K562 (cell line): Measurements from ENCODE around the gene PPIL4. TPM values are rescaled to one million over a fixed set of nuclear protein-coding genes. Genes with fewer than 3 reads are reported as not detected.

Experiments
- BDP1 ChIP-seq: IDR thresholded peaks from 3 replicates; pipeline ENCODE4 v1.6.1; 2011; ENCODE audit not compliant: insufficient read length, insufficient read depth
- CBX5 ChIP-seq: IDR thresholded peaks from 2 replicates; pipeline ENCODE4 v1.6.1; 2014; ENCODE audit warnings: low read depth, borderline replicate concordance
- E2F3 ChIP-seq: fragments of 250-450 bp; sonication (Bioruptor Pico); IDR thresholded peaks from 2 replicates; pipeline ENCODE4 v1.4.0; 2020; ENCODE audit warnings: mild to moderate bottlenecking
- ETS1 ChIP-seq: conservative IDR thresholded peaks from 2 replicates; pipeline ENCODE4 v1.6.1; 2011; ENCODE audit warnings: low read depth, mild to moderate bottlenecking, low read length; ENCODE audit not compliant: control insufficient read depth
- HNRNPH1 ChIP-seq: fragments of 200-400 bp; formaldehyde crosslinking; optimal IDR thresholded peaks from 2 replicates; pipeline ENCODE3; 2017; ENCODE audit warnings: low read depth, mild to moderate bottlenecking, low read length, moderate library complexity
- HNRNPK ChIP-seq: fragments of 200-400 bp; formaldehyde crosslinking; IDR thresholded peaks from one replicate; pipeline ENCODE4 v1.6.1; 2018; ENCODE audit warnings: mild to moderate bottlenecking, low read depth, low read length; ENCODE audit not compliant: poor library complexity, severe bottlenecking
- NCOA6 ChIP-seq: fragments of 450-650 bp; IDR thresholded peaks from 2 replicates; pipeline ENCODE4 v1.6.1; 2017; ENCODE audit warnings: mild to moderate bottlenecking
- SLC30A9 ChIP-seq: fragments of 250-450 bp; sonication (Bioruptor Pico); IDR thresholded peaks from 2 replicates; pipeline ENCODE4 v1.8.0; 2022; ENCODE audit warnings: mild to moderate bottlenecking, moderate library complexity
- SRSF9 ChIP-seq: fragments of 200-400 bp; formaldehyde crosslinking; IDR thresholded peaks from 2 replicates; pipeline ENCODE4 v1.6.1; 2017; ENCODE audit warnings: low read depth, low read length, borderline replicate concordance
- TEAD1 ChIP-seq, 2 experiments: fragments of 450-650 bp in 1 of 2; sonication (generic) in 1 of 2; formaldehyde crosslinking; IDR thresholded peaks; 2 replicates each; pipeline versions ENCODE4 v1.4.0 to v1.8.0; 2020 to 2022; ENCODE audit warnings: mild to moderate bottlenecking in 2 of 2, missing genetic modification reagents in 1 of 2
- WHSC1 ChIP-seq: IDR thresholded peaks from one replicate; pipeline ENCODE4 v1.6.1; 2012; ENCODE audit warnings: low read length, control low read depth, inconsistent platforms
- ZNF232 ChIP-seq: sonication (generic); formaldehyde crosslinking; IDR thresholded peaks from 2 replicates; pipeline ENCODE4 v1.8.0; 2022; ENCODE audit warnings: mild to moderate bottlenecking, missing genetic modification reagents
- ZNF778 ChIP-seq: fragments of 450-650 bp; formaldehyde crosslinking; IDR thresholded peaks from 2 replicates; pipeline ENCODE4 v1.4.0; 2020; ENCODE audit warnings: mild to moderate bottlenecking, moderate library complexity
- polyA plus RNA-seq, 8 experiments: library from polyadenylated mRNA; depleted of rRNA in 4 of 8; stranded (reverse) in 5 of 8; unstranded in 3 of 8; fragments of >200 nt; fragmentation: Nextera tagmentation in 2 of 8; fragmentation: Illumina TruSeq in 1 of 8; extraction: Ambion mirVana in 2 of 8; extraction: Trizol in 1 of 8; gene quantifications; 2 replicates each; pipeline versions ENCODE4 v1.2.1 to v1.2.3, GENCODE V29; 2011 to 2014; ENCODE audit warnings: inconsistent platforms in 1 of 8, missing spikeins in 1 of 8
- total RNA-seq, 7 experiments: library from RNA; depleted of rRNA in 6 of 7; stranded (reverse); fragments of >200 nt in 6 of 7; fragmentation: Illumina TruSeq in 2 of 7; extraction: Trizol in 2 of 7; gene quantifications; 2 replicates each; pipeline versions ENCODE4 v1.2.1 to v1.2.3, GENCODE V29; 2011 to 2021; ENCODE audit warnings: low replicate concordance in 1 of 7
- TF ChIP-seq, protein P1 (sequence below): fragments of 250-450 bp; sonication (Bioruptor Pico); IDR thresholded peaks from 2 replicates; pipeline ENCODE4 v1.4.0; 2020; ENCODE audit warnings: mild to moderate bottlenecking

PPIL4 gene
- total and polyA plus RNA-seq, 9 of the 15 experiments (the other 6 are each of a cell fraction or from before 2014, with no cell fraction given): 14.5 to 55.2 (median 45.9) TPM

GRCh38 chr6:149545754-149546471 is at the start of gene PPIL4 (continued):
- TF ChIP-seq ZNF778 (CRISPR knock-in tag) (no peak), SRSF9 (no peak), ZNF232 (CRISPR knock-in tag) (no peak), ETS1 (peak; percentile 98), WHSC1 (no peak), BDP1 (no peak), HNRNPH1 (no peak), SLC30A9 (CRISPR knock-in tag) (no peak), NCOA6 (peak; percentile 68; the same call in 1 of the 2 replicates), CBX5 (0 out of 2 replicates have a peak, but pooled peaks have one; percentile 26), HNRNPK (peak; percentile 79), TEAD1 (CRISPR knock-in tag; IDR thresholded peaks at IDR 0.05) (no peak; a peak in 1 of 4 replicates), E2F3 (CRISPR knock-in tag) (no peak)
- TF ChIP-seq, protein P1, sequence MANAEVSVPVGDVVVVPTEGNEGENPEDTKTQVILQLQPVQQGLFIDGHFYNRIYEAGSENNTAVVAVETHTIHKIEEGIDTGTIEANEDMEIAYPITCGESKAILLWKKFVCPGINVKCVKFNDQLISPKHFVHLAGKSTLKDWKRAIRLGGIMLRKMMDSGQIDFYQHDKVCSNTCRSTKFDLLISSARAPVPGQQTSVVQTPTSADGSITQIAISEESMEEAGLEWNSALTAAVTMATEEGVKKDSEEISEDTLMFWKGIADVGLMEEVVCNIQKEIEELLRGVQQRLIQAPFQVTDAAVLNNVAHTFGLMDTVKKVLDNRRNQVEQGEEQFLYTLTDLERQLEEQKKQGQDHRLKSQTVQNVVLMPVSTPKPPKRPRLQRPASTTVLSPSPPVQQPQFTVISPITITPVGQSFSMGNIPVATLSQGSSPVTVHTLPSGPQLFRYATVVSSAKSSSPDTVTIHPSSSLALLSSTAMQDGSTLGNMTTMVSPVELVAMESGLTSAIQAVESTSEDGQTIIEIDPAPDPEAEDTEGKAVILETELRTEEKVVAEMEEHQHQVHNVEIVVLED: peak; percentile 99
